Left lung (tissue), 10 donors: ENCODE measurements around the gene CREBRF. TPM values are rescaled to one million over a fixed set of nuclear protein-coding genes. Genes with fewer than 3 reads are reported as not detected.

ENCODE experiments used
- ATAC-seq: fragments of 200-7000 bp; cut with Tn5 transposase; one replicate; pipeline ENCODE4 v1.9.1; 2020; ENCODE audit warnings: moderate library complexity
- DNase-seq, 4 donors: peaks; one replicate each; pipeline ENCODE4 v3.0.0-alpha.2; 2013 to 2020
- H3K27ac ChIP-seq, 2 donors: fragments of 200-600 bp; sonication (generic) in 1 of 2; one replicate each; pipeline versions ENCODE4 v1.5.0 to v1.8.0; 2020 to 2021
- H3K27me3 ChIP-seq, 2 donors: fragments of 200-600 bp; sonication (generic) in 1 of 2; one replicate each; pipeline versions ENCODE4 v1.5.0 to v1.8.0; 2020 to 2021
- H3K36me3 ChIP-seq, 2 donors: fragments of 200-600 bp; sonication (generic) in 1 of 2; one replicate each; pipeline versions ENCODE4 v1.5.0 to v1.8.0; 2020 to 2021
- H3K4me1 ChIP-seq, 2 donors: fragments of 200-600 bp; one replicate each; pipeline ENCODE4 v1.8.0; 2021
- H3K4me3 ChIP-seq, 2 donors: fragments of 200-600 bp; sonication (generic) in 1 of 2; one replicate each; pipeline versions ENCODE4 v1.5.0 to v1.8.0; 2020 to 2021; ENCODE audit warnings: mild to moderate bottlenecking in 1 of 2
- H3K9me3 ChIP-seq, 2 donors: fragments of 200-600 bp; sonication (generic) in 1 of 2; one replicate each; pipeline versions ENCODE4 v1.5.0 to v1.8.0; 2020 to 2021
- CTCF ChIP-seq, 2 donors: fragments of 200-600 bp; sonication (generic) in 1 of 2; IDR thresholded peaks; one replicate each; pipeline versions ENCODE4 v1.5.0 to v1.8.0; 2021; ENCODE audit warnings: antibody characterized with exemption in 2 of 2
- intact Hi-C, 2 donors: fragments of 100-400 bp; cut with DNase I; formaldehyde crosslinking; loops; one replicate each; pipeline versions ENCODE4 v1.11.2 to v1.14.2; 2022
- polyA plus RNA-seq, 6 donors: library from polyadenylated mRNA; unstranded; fragments of 120-200 nt; gene quantifications; one replicate each; pipeline ENCODE4 v1.2.1, GENCODE V29; 2013; ENCODE audit not compliant: insufficient read length in 6 of 6
- total RNA-seq, 2 donors: library from RNA; stranded (reverse); fragmentation: NEBNext Ultra II Directional; extraction: Animal tissue kit (Norgen Biotek cat#: 25700); gene quantifications; one replicate each; pipeline ENCODE4 v1.2.1, GENCODE V29; 2021
- donor health status: DM: no; HTN: yes; CAD: no.
- donor health status: DM: no; HTN: no; CAD: no.

The CREBRF gene
- total and polyA plus RNA-seq, 8 donors: 14.7 to 34.4 (median 20.3) TPM

- H3K27ac ChIP-seq: no peak overlapping the region
- DNase-seq: no peak
- H3K4me1 ChIP-seq: no peaks in the 10 kb centered on the region
- no peaks in the 10 kb centered on the region for H3K27me3 ChIP-seq
- H3K36me3 ChIP-seq: no peaks in the 10 kb centered on the region
- peaks cover 0 to 9% of the 10 kb centered on the region in 2 donors for H3K9me3 ChIP-seq
- intact Hi-C loops: no loop called here
- no peak for ATAC-seq
- TF ChIP-seq CTCF (IDR thresholded peaks at IDR 0.05): no peak
- H3K4me3 ChIP-seq: no peak overlapping the region
Measured at GRCh38 chr5:173175523-173175922, 119.4 kb downstream of the CREBRF start.

- H3K4me3 ChIP-seq: no peak overlapping the region
- no peaks in the 10 kb centered on the region for H3K4me1 ChIP-seq
- TF ChIP-seq CTCF (IDR thresholded peaks at IDR 0.05): no peak
- no peaks in the 10 kb centered on the region for H3K27me3 ChIP-seq
- ATAC-seq: no peak
- intact Hi-C loops: no loop called here
- H3K27ac ChIP-seq: no peak overlapping the region
- peaks cover 0 to 10% of the 10 kb centered on the region in 2 donors for H3K9me3 ChIP-seq
- no peak for DNase-seq
- H3K36me3 ChIP-seq: no peaks in the 10 kb centered on the region
Measured at GRCh38 chr5:173178369-173178910, 122.3 kb downstream of the CREBRF start.

GRCh38 chr5:173180331-173180730, 124.2 kb downstream of the CREBRF start:
- no peaks in the 10 kb centered on the region for H3K4me1 ChIP-seq
- intact Hi-C loops: no loop called here
- DNase-seq: no peak
- no peak for ATAC-seq
- H3K27me3 ChIP-seq: no peaks in the 10 kb centered on the region
- H3K27ac ChIP-seq: no peak overlapping the region
- TF ChIP-seq CTCF (IDR thresholded peaks at IDR 0.05): no peak
- peaks cover 0 to 10% of the 10 kb centered on the region in 2 donors for H3K9me3 ChIP-seq
- no peaks in the 10 kb centered on the region for H3K36me3 ChIP-seq
- no peak overlapping the region for H3K4me3 ChIP-seq

GRCh38 chr5:173187054-173187743, 131.0 kb downstream of the CREBRF start:
- no peaks in the 10 kb centered on the region for H3K27me3 ChIP-seq
- no peak for TF ChIP-seq CTCF (IDR thresholded peaks at IDR 0.05)
- no peak overlapping the region for H3K4me3 ChIP-seq
- no peak overlapping the region for H3K27ac ChIP-seq
- no peaks in the 10 kb centered on the region for H3K4me1 ChIP-seq
- intact Hi-C loops: no loop called here
- DNase-seq (no peak), ATAC-seq (no peak)
- no peaks in the 10 kb centered on the region for H3K9me3 ChIP-seq
- H3K36me3 ChIP-seq: no peaks in the 10 kb centered on the region

- H3K4me3 ChIP-seq: no peak overlapping the region
- no peaks in the 10 kb centered on the region for H3K27me3 ChIP-seq
- intact Hi-C loops: no loop called here
- no peaks in the 10 kb centered on the region for H3K36me3 ChIP-seq
- H3K9me3 ChIP-seq: no peaks in the 10 kb centered on the region
- no peak overlapping the region for H3K27ac ChIP-seq
- H3K4me1 ChIP-seq: no peaks in the 10 kb centered on the region
- TF ChIP-seq CTCF (IDR thresholded peaks at IDR 0.05): no peak
- ATAC-seq: no peak
- DNase-seq: no peak
Measured at GRCh38 chr5:173188280-173188679, 132.1 kb downstream of the CREBRF start.

Other genes starting within 250 kb of the CREBRF start
- 100 to 1,000 TPM; 165 to 229 TPM for gene ERGIC1, start 222.1 kb upstream of the CREBRF start, total RNA-seq
- 100 to 1,000 TPM; 116 to 127 (median 124) TPM for gene ERGIC1, start 222.1 kb upstream of the CREBRF start, polyA plus RNA-seq
- gene RPL26L1, start 96.9 kb upstream of the CREBRF start, total RNA-seq: 10 to 100 TPM; 28.3 to 33.7 TPM
- gene RPL26L1, start 96.9 kb upstream of the CREBRF start, polyA plus RNA-seq: 10 to 100 TPM; 39.6 to 46.4 (median 42.3) TPM
- gene ATP6V0E1, start 72.6 kb upstream of the CREBRF start, total RNA-seq: 100 to 1,000 TPM; 380 to 385 TPM
- gene ATP6V0E1, start 72.6 kb upstream of the CREBRF start, polyA plus RNA-seq: 100 to 1,000 TPM; 132 to 163 (median 150) TPM
- gene BNIP1, start 88.2 kb downstream of the CREBRF start, total RNA-seq: 10 to 100 TPM; 15.0 to 15.2 TPM
- gene BNIP1, start 88.2 kb downstream of the CREBRF start, polyA plus RNA-seq: 10 to 100 TPM; 12.5 to 14.3 (median 13.4) TPM
- not detected for gene NKX2-5, start 178.9 kb downstream of the CREBRF start, total RNA-seq
- gene NKX2-5, start 178.9 kb downstream of the CREBRF start, polyA plus RNA-seq: not detected